ENCODE measurements around the gene SEC62. TPM values are rescaled to one million over a fixed set of nuclear protein-coding genes. Genes with fewer than 3 reads are reported as not detected.

The SEC62 gene
- total RNA-seq, 2 experiments from 2014 or later = 77.1 to 77.4 TPM

- no peaks in the 10 kb centered on the region for H3K9me3 Mint-ChIP-seq
- DNase-seq = no peak
- POLR2A ChIA-PET = no interaction called here
Observed at GRCh38 chr3:169952045-169952444, 14.6 kb upstream of the SEC62 start.

GRCh38 chr3:169953462-169954141, 13.0 kb upstream of the SEC62 start:
- Mint-ChIP-seq H3K36me3 (no peaks in the 10 kb centered on the region), H3K27ac (no peak overlapping the region), H3K9me3 (no peaks in the 10 kb centered on the region), H3K4me3 (no peak overlapping the region), H3K27me3 (peaks cover 5% of the 10 kb centered on the region), H3K4me1 (peaks cover 2% of the 10 kb centered on the region)
- POLR2A ChIA-PET = no interaction called here
- ATAC-seq (ENCODE audit: low read depth) (no peak), DNase-seq (no peak)

More at GRCh38 chr3:169952045-169952444, 14.6 kb upstream of the SEC62 start:
- H3K36me3 Mint-ChIP-seq = no peaks in the 10 kb centered on the region
- H3K27me3 Mint-ChIP-seq = peaks cover 6% of the 10 kb centered on the region
- peaks cover 2% of the 10 kb centered on the region for H3K4me1 Mint-ChIP-seq
- ATAC-seq (ENCODE audit: low read depth) = no peak
- H3K27ac Mint-ChIP-seq = no peak overlapping the region
- no peak overlapping the region for H3K4me3 Mint-ChIP-seq

- Mint-ChIP-seq H3K27me3 (peaks cover 5% of the 10 kb centered on the region), H3K27ac (no peak overlapping the region), H3K36me3 (no peaks in the 10 kb centered on the region), H3K4me1 (peaks cover 2% of the 10 kb centered on the region), H3K4me3 (no peak overlapping the region), H3K9me3 (no peaks in the 10 kb centered on the region)
- POLR2A ChIA-PET = no interaction called here
- DNase-seq = no peak
- no peak for ATAC-seq (ENCODE audit: low read depth)
Observed at GRCh38 chr3:169954142-169954756, 12.4 kb upstream of the SEC62 start.

- no peak for ATAC-seq (ENCODE audit: low read depth)
- Mint-ChIP-seq H3K4me1 (peaks cover 2% of the 10 kb centered on the region), H3K27ac (no peak overlapping the region), H3K9me3 (no peaks in the 10 kb centered on the region), H3K27me3 (peaks cover 7% of the 10 kb centered on the region), H3K36me3 (no peaks in the 10 kb centered on the region), H3K4me3 (no peak overlapping the region)
- no peak for DNase-seq
- POLR2A ChIA-PET = no interaction called here
Observed at GRCh38 chr3:169955406-169955805, 11.2 kb upstream of the SEC62 start.

- Mint-ChIP-seq H3K27ac (no peak overlapping the region), H3K9me3 (peaks cover 7% of the 10 kb centered on the region), H3K4me1 (peaks cover 19% of the 10 kb centered on the region), H3K4me3 (no peak overlapping the region), H3K36me3 (peaks cover 10% of the 10 kb centered on the region), H3K27me3 (peaks cover 2% of the 10 kb centered on the region)
- DNase-seq = no peak
- POLR2A ChIA-PET = no interaction called here
- no peak for ATAC-seq (ENCODE audit: low read depth)
Observed at GRCh38 chr3:169964176-169964575, 2.4 kb upstream of the SEC62 start.

- Mint-ChIP-seq H3K27me3 (no peaks in the 10 kb centered on the region), H3K36me3 (peaks cover 12% of the 10 kb centered on the region), H3K4me3 (peak overlapping the region; percentile 97), H3K4me1 (peaks cover 29% of the 10 kb centered on the region), H3K9me3 (peaks cover 7% of the 10 kb centered on the region), H3K27ac (peak overlapping the region; percentile 99)
- DNase-seq (no peak), ATAC-seq (ENCODE audit: low read depth) (peak; percentile 7)
- POLR2A ChIA-PET = interaction anchor here (0.7 to 2.5 kb wide), 8 partner anchors 37 to 904 kb away, joined by 3 to 14 read pairs (median 4); partner anchors contain the start of genes GPR160, RPL22L1 and TERC
Observed at GRCh38 chr3:169965562-169966427, 812 bp upstream of the SEC62 start.

- Mint-ChIP-seq H3K27me3 (no peaks in the 10 kb centered on the region), H3K4me1 (peaks cover 36% of the 10 kb centered on the region), H3K36me3 (peaks cover 20% of the 10 kb centered on the region), H3K4me3 (peak overlapping the region; percentile 97), H3K27ac (peak overlapping the region; percentile 99), H3K9me3 (peaks cover 7% of the 10 kb centered on the region)
- ATAC-seq (ENCODE audit: low read depth) (peak; percentile 77), DNase-seq (peak; percentile 51)
- POLR2A ChIA-PET = interaction anchor here (0.6 to 2.5 kb wide), 16 partner anchors 9 to 902 kb away, joined by 3 to 14 read pairs (median 4); partner anchors contain the start of genes GPR160, RPL22L1 and TERC
Observed at GRCh38 chr3:169966951-169967915, 626 bp downstream of the SEC62 start.

GRCh38 chr3:169968224-169968885, 1.7 kb downstream of the SEC62 start:
- H3K27me3 Mint-ChIP-seq = no peaks in the 10 kb centered on the region
- H3K4me1 Mint-ChIP-seq = peaks cover 36% of the 10 kb centered on the region
- ATAC-seq (ENCODE audit: low read depth) (no peak), DNase-seq (no peak)
- POLR2A ChIA-PET = interaction anchor here (0.6 to 2.5 kb wide), 3 partner anchors 34 to 210 kb away, joined by 3 to 14 read pairs (median 11); partner anchors contain the start of gene TERC
- H3K36me3 Mint-ChIP-seq = peaks cover 23% of the 10 kb centered on the region
- no peak overlapping the region for H3K27ac Mint-ChIP-seq
- H3K4me3 Mint-ChIP-seq = peak overlapping the region; percentile 97
- peaks cover 7% of the 10 kb centered on the region for H3K9me3 Mint-ChIP-seq

GRCh38 chr3:169969174-169970095, 2.8 kb downstream of the SEC62 start:
- peaks cover 41% of the 10 kb centered on the region for H3K4me1 Mint-ChIP-seq
- H3K4me3 Mint-ChIP-seq = no peak overlapping the region
- H3K36me3 Mint-ChIP-seq = peaks cover 24% of the 10 kb centered on the region
- ATAC-seq (ENCODE audit: low read depth) (no peak), DNase-seq (no peak)
- H3K27ac Mint-ChIP-seq = no peak overlapping the region
- peaks cover 3% of the 10 kb centered on the region for H3K9me3 Mint-ChIP-seq
- POLR2A ChIA-PET = no interaction called here
- H3K27me3 Mint-ChIP-seq = no peaks in the 10 kb centered on the region

- H3K27ac Mint-ChIP-seq = no peak overlapping the region
- no peak for ATAC-seq (ENCODE audit: low read depth)
- H3K27me3 Mint-ChIP-seq = no peaks in the 10 kb centered on the region
- H3K36me3 Mint-ChIP-seq = peaks cover 25% of the 10 kb centered on the region
- no peak overlapping the region for H3K4me3 Mint-ChIP-seq
- POLR2A ChIA-PET = interaction anchor here (0.7 kb wide), 1 partner anchor 8 kb away, joined by 3 read pairs; no protein-coding TSS in a partner anchor
- DNase-seq = no peak
- no peaks in the 10 kb centered on the region for H3K9me3 Mint-ChIP-seq
- H3K4me1 Mint-ChIP-seq = peaks cover 44% of the 10 kb centered on the region
Observed at GRCh38 chr3:169970847-169971246, 4.2 kb downstream of the SEC62 start.

- no peak for DNase-seq
- peaks cover 28% of the 10 kb centered on the region for H3K36me3 Mint-ChIP-seq
- no peak for ATAC-seq (ENCODE audit: low read depth)
- POLR2A ChIA-PET = interaction anchor here (0.7 kb wide), 1 partner anchor 8 kb away, joined by 3 read pairs; no protein-coding TSS in a partner anchor
- H3K9me3 Mint-ChIP-seq = no peaks in the 10 kb centered on the region
- no peaks in the 10 kb centered on the region for H3K27me3 Mint-ChIP-seq
- no peak overlapping the region for H3K27ac Mint-ChIP-seq
- H3K4me1 Mint-ChIP-seq = peaks cover 40% of the 10 kb centered on the region
- H3K4me3 Mint-ChIP-seq = no peak overlapping the region
Observed at GRCh38 chr3:169971522-169971921, 4.9 kb downstream of the SEC62 start.

All from activated naive CD8-positive, alpha-beta T cell treated with anti-CD3 and anti-CD28 coated beads, Interleukin-2, amount 10 ng/mL, durations not matched to agents 7 days and 5 days (primary cell).